Measurements from ENCODE around the gene SPHK1. TPM values are rescaled to one million over a fixed set of nuclear protein-coding genes. Genes with fewer than 3 reads are reported as not detected.

SPHK1 gene
- total RNA-seq, 4 donors from 2014 or later: 1.3 to 11.6 (median 7.6) TPM

- TF ChIP-seq CTCF (IDR thresholded peaks at IDR 0.05; ENCODE audit: low read depth): no peak
Observed at GRCh38 chr17:76405967-76406647, 21.7 kb downstream of the SPHK1 start.

GRCh38 chr17:76407509-76407908 lies 23.1 kb downstream of the SPHK1 start:
- TF ChIP-seq CTCF (IDR thresholded peaks at IDR 0.05; ENCODE audit: low read depth): no peak

GRCh38 chr17:76408037-76408849 lies 23.8 kb downstream of the SPHK1 start:
- no peak for TF ChIP-seq CTCF (IDR thresholded peaks at IDR 0.05; ENCODE audit: low read depth)

- no peak for TF ChIP-seq CTCF (IDR thresholded peaks at IDR 0.05; ENCODE audit: low read depth)
Observed at GRCh38 chr17:76410328-76410965, 26.0 kb downstream of the SPHK1 start.

GRCh38 chr17:76411247-76411646 lies 26.8 kb downstream of the SPHK1 start:
- TF ChIP-seq CTCF (IDR thresholded peaks at IDR 0.05; ENCODE audit: low read depth): no peak

- TF ChIP-seq CTCF (IDR thresholded peaks at IDR 0.05; ENCODE audit: low read depth): no peak
Observed at GRCh38 chr17:76414334-76415295, 30.2 kb downstream of the SPHK1 start.
